A549 treated with dexamethasone at 1 μM for 4 hours (cell line): ENCODE results near the gene ACTR3. TPM values are rescaled to one million over a fixed set of nuclear protein-coding genes. Genes with fewer than 3 reads are reported as not detected.

ENCODE experiments used
- total RNA-seq: library from RNA; stranded (reverse); fragments of 200-300 nt; extraction: Qiagen RNA extraction; gene quantifications from 5 replicates; pipeline ENCODE4 v1.2.3, GENCODE V29; 2022

The ACTR3 gene
- 238 to 293 TPM (median 277 TPM) in 5 replicates for total RNA-seq

GRCh38 chr2:113889471-113890252, at the start of gene ACTR3:
Gene ACTR3, plus strand, starts transcription at chr2:113890089. Its CDS starts 191 bp downstream, at chr2:113890280.

Other genes starting within 250 kb of the ACTR3 start
- 34.6 to 57.7 TPM (median 48.7 TPM) in 5 replicates for gene SLC35F5, start 133.4 kb upstream of the ACTR3 start, total RNA-seq